CD4-positive, alpha-beta T cell (primary cell): ENCODE measurements around the gene ARHGEF28. TPM values are rescaled to one million over a fixed set of nuclear protein-coding genes. Genes with fewer than 3 reads are reported as not detected.

Experiments used
- ATAC-seq: fragments of 200-7000 bp; cut with Tn5 transposase; one replicate; pipeline ENCODE4 v1.10.0; 2022; ENCODE audit warnings: mild to moderate bottlenecking; ENCODE audit not compliant: poor library complexity
- CTCF ChIA-PET: fragments of 350-600 bp; sonication (Branson Sonifier 250); formaldehyde crosslinking; loops from one replicate; lab custom pipeline; 2021; ENCODE audit warnings: antibody characterized with exemption, inconsistent platforms; lab: Charles Lee
- POLR2A ChIA-PET: fragments of 350-600 bp; sonication (Branson Sonifier 250); formaldehyde crosslinking; loops from one replicate; lab custom pipeline; 2021; ENCODE audit warnings: antibody characterized with exemption, inconsistent platforms; lab: Charles Lee
- DNase-seq, 14 experiments: peaks; one replicate each; pipeline ENCODE4 v3.0.0-alpha.2; 2013 to 2020; ENCODE audit warnings: mixed read lengths in 2 of 14
- H3K27ac ChIP-seq, 2 donors: one replicate each; pipeline versions ENCODE4 v1.5.1 to v1.7.0; 2013; ENCODE audit warnings: low read length in 2 of 2, low read depth in 1 of 2, mild to moderate bottlenecking in 1 of 2
- H3K27me3 ChIP-seq, 2 experiments: 1 replicate in 1 of 2; 2 replicates in 1 of 2; pipeline versions ENCODE4 v1.6.1 to v1.7.0; 2013; ENCODE audit warnings: low read length in 2 of 2, control low read depth in 1 of 2, mild to moderate bottlenecking in 1 of 2, moderate library complexity in 1 of 2; ENCODE audit not compliant: insufficient read depth in 2 of 2, control insufficient read depth in 1 of 2
- H3K36me3 ChIP-seq: one replicate; pipeline ENCODE4 v1.6.1; 2013; ENCODE audit warnings: low read length, control low read depth; ENCODE audit not compliant: insufficient read depth
- H3K4me1 ChIP-seq: one replicate; pipeline ENCODE4 v1.6.1; 2013; ENCODE audit warnings: low read length, control low read depth; ENCODE audit not compliant: insufficient read depth
- H3K4me3 ChIP-seq: one replicate; pipeline ENCODE4 v1.5.1; 2013; ENCODE audit warnings: mild to moderate bottlenecking, low read length, moderate library complexity
- H3K9me3 ChIP-seq, 2 experiments: 1 replicate in 1 of 2; 2 replicates in 1 of 2; pipeline versions ENCODE4 v1.6.1 to v1.7.0; 2013; ENCODE audit warnings: low read length in 2 of 2, mild to moderate bottlenecking in 2 of 2, control low read depth in 1 of 2, moderate library complexity in 1 of 2; ENCODE audit not compliant: control insufficient read depth in 1 of 2, insufficient read depth in 1 of 2
- H3K27ac Mint-ChIP-seq: one replicate; pipeline ENCODE4 v1.8.0; 2020; ENCODE audit warnings: mixed read lengths
- H3K27me3 Mint-ChIP-seq: one replicate; pipeline ENCODE4 v1.8.0; 2021; ENCODE audit warnings: mixed read lengths
- H3K36me3 Mint-ChIP-seq: one replicate; pipeline ENCODE4 v1.8.0; 2021; ENCODE audit warnings: low read depth, mixed read lengths
- H3K4me1 Mint-ChIP-seq: one replicate; pipeline ENCODE4 v1.8.0; 2021; ENCODE audit warnings: low read depth, mixed read lengths
- H3K4me3 Mint-ChIP-seq: one replicate; pipeline ENCODE4 v1.8.0; 2020; ENCODE audit warnings: mild to moderate bottlenecking, mixed read lengths
- H3K9me3 Mint-ChIP-seq: one replicate; pipeline ENCODE4 v1.8.0; 2020; ENCODE audit warnings: mixed read lengths
- CTCF ChIP-seq: fragments of 200-600 bp; IDR thresholded peaks from one replicate; pipeline ENCODE4 v1.8.0; 2022; ENCODE audit warnings: antibody characterized with exemption, mild to moderate bottlenecking
- intact Hi-C, 2 experiments: fragments of 100-400 bp; cut with DNase I in 1 of 2; cut with micrococcal nuclease in 1 of 2; formaldehyde crosslinking; loops; one replicate each; pipeline versions ENCODE4 v1.15.1 to v1.9.0; 2023 to 2025; cut with DNase I, micrococcal nuclease
- total RNA-seq, 174 experiments: library from RNA in 2 of 174; stranded (reverse) in 2 of 174; gene quantifications; one replicate each; pipeline ENCODE4 v1.2.3 and lab custom pipeline; 2021 to 2026

Gene ARHGEF28
- total RNA-seq, 2 experiments from 2014 or later, result not detected

GRCh38 chr5:73605223-73606087 lies 20.5 kb upstream of the ARHGEF28 start:
- Histone ChIP-seq H3K9me3 (no peaks in the 10 kb centered on the region), H3K27ac (no peak overlapping the region), H3K4me1 (no peaks in the 10 kb centered on the region), H3K36me3 (no peaks in the 10 kb centered on the region), H3K4me3 (no peak overlapping the region), H3K27me3 (no peaks in the 10 kb centered on the region)
- TF ChIP-seq CTCF, result no peak
- intact Hi-C loops, result no loop called here
- H3K4me3 Mint-ChIP-seq, result no peak overlapping the region
- H3K27me3 Mint-ChIP-seq, result peaks cover 13% of the 10 kb centered on the region
- CTCF ChIA-PET, result interaction anchor here (0.8 kb wide), 1 partner anchor 8 kb away, joined by 4 read pairs; no protein-coding TSS in a partner anchor
- H3K27ac Mint-ChIP-seq, result no peak overlapping the region
- peaks cover 2% of the 10 kb centered on the region for H3K9me3 Mint-ChIP-seq
- POLR2A ChIA-PET, result no interaction called here
- no peaks in the 10 kb centered on the region for H3K4me1 Mint-ChIP-seq
- ATAC-seq (no peak), DNase-seq (no peak)
- no peaks in the 10 kb centered on the region for H3K36me3 Mint-ChIP-seq

- ChIA-PET POLR2A (no interaction called here), CTCF (interaction anchor here (0.8 kb wide), 1 partner anchor 9 kb away, joined by 4 read pairs; no protein-coding TSS in a partner anchor)
- H3K9me3 Mint-ChIP-seq, result peaks cover 2% of the 10 kb centered on the region
- Histone ChIP-seq H3K4me1 (no peaks in the 10 kb centered on the region), H3K4me3 (no peak overlapping the region), H3K27me3 (no peaks in the 10 kb centered on the region), H3K36me3 (no peaks in the 10 kb centered on the region), H3K27ac (no peak overlapping the region), H3K9me3 (no peaks in the 10 kb centered on the region)
- ATAC-seq (no peak), DNase-seq (no peak)
- intact Hi-C loops, result no loop called here
- no peak overlapping the region for H3K4me3 Mint-ChIP-seq
- H3K4me1 Mint-ChIP-seq, result no peaks in the 10 kb centered on the region
- no peak for TF ChIP-seq CTCF
- H3K36me3 Mint-ChIP-seq, result no peaks in the 10 kb centered on the region
- H3K27ac Mint-ChIP-seq, result no peak overlapping the region
- peaks cover 21% of the 10 kb centered on the region for H3K27me3 Mint-ChIP-seq
These were observed 19.7 kb upstream of the ARHGEF28 start for GRCh38 chr5:73606206-73606753.

DNA sequence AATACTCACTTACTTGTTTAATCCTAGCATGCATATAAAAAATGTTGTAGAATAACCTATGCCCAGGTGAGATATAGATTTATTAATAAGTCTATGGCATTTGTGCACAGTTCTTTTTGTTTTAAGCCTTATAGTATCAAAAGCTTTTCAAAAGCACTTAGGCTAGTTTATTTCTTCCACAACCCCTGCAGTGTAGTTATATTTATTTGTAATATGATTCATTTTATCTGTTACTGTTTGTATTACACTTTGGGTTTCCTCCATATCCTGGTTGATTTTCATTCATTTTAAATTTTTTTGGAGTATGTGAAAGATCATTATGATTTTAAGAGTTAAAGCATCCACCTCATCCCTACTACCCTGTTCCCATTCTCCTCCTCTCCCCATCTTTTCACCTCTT lies 18.8 kb upstream of the ARHGEF28 start:
- ATAC-seq, result no peak
- H3K27ac ChIP-seq, result no peak overlapping the region
- intact Hi-C loops, result no loop called here
- no peak overlapping the region for H3K4me3 ChIP-seq
- Mint-ChIP-seq H3K27ac (no peak overlapping the region), H3K36me3 (no peaks in the 10 kb centered on the region), H3K27me3 (peaks cover 28% of the 10 kb centered on the region), H3K4me1 (no peaks in the 10 kb centered on the region), H3K9me3 (no peaks in the 10 kb centered on the region), H3K4me3 (no peak overlapping the region)
- H3K9me3 ChIP-seq, result no peaks in the 10 kb centered on the region
- H3K4me1 ChIP-seq, result no peaks in the 10 kb centered on the region
- CTCF ChIA-PET, result no interaction called here
- POLR2A ChIA-PET, result no interaction called here
- TF ChIP-seq CTCF, result no peak
- H3K36me3 ChIP-seq, result no peaks in the 10 kb centered on the region
- H3K27me3 ChIP-seq, result no peaks in the 10 kb centered on the region
- DNase-seq, result no peak
